Chondrocyte (in vitro differentiated cells): ENCODE measurements around the gene SECTM1. TPM values are rescaled to one million over a fixed set of nuclear protein-coding genes. Genes with fewer than 3 reads are reported as not detected.
"Not testable (repeated sequence)": the region's sequence is repeated elsewhere in the genome, so short reads cannot be mapped to it uniquely, and the experiment has no call there.

ENCODE experiments used
- DNase-seq: peaks from one replicate; pipeline ENCODE4 v3.0.0; 2021; ENCODE audit warnings: mixed read lengths, low spot score
- H3K27ac Mint-ChIP-seq: one replicate; pipeline ENCODE4 v1.8.0; 2021; ENCODE audit warnings: mild to moderate bottlenecking, moderate library complexity, mixed read lengths; ENCODE audit not compliant: unreplicated experiment
- H3K27me3 Mint-ChIP-seq: 2 replicates; pipeline ENCODE4 v1.8.0; 2021; ENCODE audit warnings: low read depth, mixed read lengths
- H3K36me3 Mint-ChIP-seq: 2 replicates; pipeline ENCODE4 v1.8.0; 2021; ENCODE audit warnings: low read depth, mixed read lengths
- H3K4me1 Mint-ChIP-seq: 2 replicates; pipeline ENCODE4 v1.8.0; 2021; ENCODE audit warnings: low read depth, mild to moderate bottlenecking, mixed read lengths
- H3K4me3 Mint-ChIP-seq: one replicate; pipeline ENCODE4 v1.8.0; 2021; ENCODE audit warnings: mild to moderate bottlenecking, moderate library complexity, mixed read lengths; ENCODE audit not compliant: unreplicated experiment
- H3K9me3 Mint-ChIP-seq: 2 replicates; pipeline ENCODE4 v1.8.0; 2021; ENCODE audit warnings: low read depth, mixed read lengths
- total RNA-seq: library from RNA; stranded (reverse); gene quantifications from 3 replicates; pipeline ENCODE4 v1.2.1, GENCODE V29; 2021
- TF ChIP-seq, protein P1 (sequence below): fragments of 200-600 bp; sonication (generic); IDR thresholded peaks from 2 replicates; pipeline ENCODE4 v1.5.0; 2021; ENCODE audit warnings: antibody characterized with exemption, mild to moderate bottlenecking, moderate library complexity

The SECTM1 gene
- total RNA-seq, 1 donor from 2014 or later, result 2.1 TPM

- H3K27ac Mint-ChIP-seq, result no peak overlapping the region
- TF ChIP-seq, protein P1, sequence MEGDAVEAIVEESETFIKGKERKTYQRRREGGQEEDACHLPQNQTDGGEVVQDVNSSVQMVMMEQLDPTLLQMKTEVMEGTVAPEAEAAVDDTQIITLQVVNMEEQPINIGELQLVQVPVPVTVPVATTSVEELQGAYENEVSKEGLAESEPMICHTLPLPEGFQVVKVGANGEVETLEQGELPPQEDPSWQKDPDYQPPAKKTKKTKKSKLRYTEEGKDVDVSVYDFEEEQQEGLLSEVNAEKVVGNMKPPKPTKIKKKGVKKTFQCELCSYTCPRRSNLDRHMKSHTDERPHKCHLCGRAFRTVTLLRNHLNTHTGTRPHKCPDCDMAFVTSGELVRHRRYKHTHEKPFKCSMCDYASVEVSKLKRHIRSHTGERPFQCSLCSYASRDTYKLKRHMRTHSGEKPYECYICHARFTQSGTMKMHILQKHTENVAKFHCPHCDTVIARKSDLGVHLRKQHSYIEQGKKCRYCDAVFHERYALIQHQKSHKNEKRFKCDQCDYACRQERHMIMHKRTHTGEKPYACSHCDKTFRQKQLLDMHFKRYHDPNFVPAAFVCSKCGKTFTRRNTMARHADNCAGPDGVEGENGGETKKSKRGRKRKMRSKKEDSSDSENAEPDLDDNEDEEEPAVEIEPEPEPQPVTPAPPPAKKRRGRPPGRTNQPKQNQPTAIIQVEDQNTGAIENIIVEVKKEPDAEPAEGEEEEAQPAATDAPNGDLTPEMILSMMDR, result no peak
Observed at GRCh38 chr17:82377924-82378740, 44.6 kb upstream of the SECTM1 start.

GRCh38 chr17:82377294-82377693 is 43.7 kb upstream of the SECTM1 start:
- H3K36me3 Mint-ChIP-seq, H3K9me3 Mint-ChIP-seq, DNase-seq, H3K4me3 Mint-ChIP-seq, H3K4me1 Mint-ChIP-seq, H3K27ac Mint-ChIP-seq: not testable (repeated sequence)
- H3K27me3 Mint-ChIP-seq, result peaks cover 37% of the 10 kb centered on the region

More at GRCh38 chr17:82377924-82378740, 44.6 kb upstream of the SECTM1 start:
- Mint-ChIP-seq H3K4me3 (no peak overlapping the region), H3K9me3 (no peaks in the 10 kb centered on the region), H3K27me3 (peaks cover 30% of the 10 kb centered on the region), H3K36me3 (no peaks in the 10 kb centered on the region), H3K4me1 (no peaks in the 10 kb centered on the region)
- DNase-seq, result peak; percentile 81

DNA sequence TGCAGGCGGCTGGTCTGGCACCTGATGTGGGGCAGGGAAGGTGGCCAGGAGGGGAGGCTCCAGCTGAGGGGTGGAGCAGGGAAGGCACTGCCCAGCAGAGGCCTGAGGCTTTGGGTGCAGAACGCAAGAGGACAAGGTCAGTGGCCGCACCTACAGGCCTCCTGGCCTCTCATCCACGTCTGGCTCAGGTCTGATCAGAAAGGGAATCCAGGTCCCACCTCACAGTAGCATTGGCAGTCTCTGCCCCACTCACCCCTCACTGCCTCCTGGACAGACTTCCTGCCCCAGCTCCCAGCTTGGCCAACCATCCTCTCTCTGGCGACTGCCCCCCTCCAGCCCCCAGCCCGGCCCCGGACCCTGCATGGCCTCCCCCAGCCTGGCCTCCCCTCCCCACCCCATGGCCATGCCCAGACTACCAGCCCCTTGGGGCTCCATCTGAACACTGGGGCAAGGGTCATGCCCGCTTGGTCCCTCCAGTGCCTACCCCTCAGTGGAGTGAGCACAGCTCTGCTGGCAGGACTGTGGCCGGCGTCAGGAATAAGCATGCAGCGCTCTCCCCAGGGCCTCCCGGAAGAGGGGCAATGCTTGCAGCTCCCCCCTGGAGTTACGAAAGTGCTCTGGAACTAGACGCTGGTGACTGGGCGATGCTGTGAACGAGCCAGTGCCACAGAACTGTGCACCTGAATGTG is 42.6 kb upstream of the SECTM1 start:
- Mint-ChIP-seq H3K27me3 (peaks cover 33% of the 10 kb centered on the region), H3K27ac (no peak overlapping the region), H3K36me3 (no peaks in the 10 kb centered on the region)

GRCh38 chr17:82375359-82376041 is 41.9 kb upstream of the SECTM1 start:
- Mint-ChIP-seq H3K4me1 (peaks cover 11% of the 10 kb centered on the region), H3K4me3 (no peak overlapping the region), H3K9me3 (no peaks in the 10 kb centered on the region), H3K27me3 (peaks cover 34% of the 10 kb centered on the region), H3K27ac (no peak overlapping the region), H3K36me3 (no peaks in the 10 kb centered on the region)
- DNase-seq, result peak; percentile 82
- TF ChIP-seq, protein P1, result no peak

More for the DNA sequence above, 42.6 kb upstream of the SECTM1 start:
- TF ChIP-seq, protein P1, result no peak
- Mint-ChIP-seq H3K4me1 (peaks cover 6% of the 10 kb centered on the region), H3K9me3 (no peaks in the 10 kb centered on the region), H3K4me3 (no peak overlapping the region)
- DNase-seq, result peak; percentile 77

DNA sequence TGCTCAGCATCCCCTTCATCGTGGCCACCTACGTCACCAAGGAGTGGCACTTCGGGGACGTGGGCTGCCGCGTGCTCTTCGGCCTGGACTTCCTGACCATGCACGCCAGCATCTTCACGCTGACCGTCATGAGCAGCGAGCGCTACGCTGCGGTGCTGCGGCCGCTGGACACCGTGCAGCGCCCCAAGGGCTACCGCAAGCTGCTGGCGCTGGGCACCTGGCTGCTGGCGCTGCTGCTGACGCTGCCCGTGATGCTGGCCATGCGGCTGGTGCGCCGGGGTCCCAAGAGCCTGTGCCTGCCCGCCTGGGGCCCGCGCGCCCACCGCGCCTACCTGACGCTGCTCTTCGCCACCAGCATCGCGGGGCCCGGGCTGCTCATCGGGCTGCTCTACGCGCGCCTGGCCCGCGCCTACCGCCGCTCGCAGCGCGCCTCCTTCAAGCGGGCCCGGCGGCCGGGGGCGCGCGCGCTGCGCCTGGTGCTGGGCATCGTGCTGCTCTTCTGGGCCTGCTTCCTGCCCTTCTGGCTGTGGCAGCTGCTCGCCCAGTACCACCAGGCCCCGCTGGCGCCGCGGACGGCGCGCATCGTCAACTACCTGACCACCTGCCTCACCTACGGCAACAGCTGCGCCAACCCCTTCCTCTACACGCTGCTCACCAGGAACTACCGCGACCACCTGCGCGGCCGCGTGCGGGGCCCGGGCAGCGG is 41.2 kb upstream of the SECTM1 start:
- Mint-ChIP-seq H3K9me3 (no peaks in the 10 kb centered on the region), H3K36me3 (no peaks in the 10 kb centered on the region), H3K4me1 (peaks cover 13% of the 10 kb centered on the region), H3K4me3 (no peak overlapping the region), H3K27ac (no peak overlapping the region), H3K27me3 (peaks cover 32% of the 10 kb centered on the region)
- DNase-seq, result peak; percentile 92
- TF ChIP-seq, protein P1, result no peak
